CD8-positive, alpha-beta memory T cell (primary cell): ENCODE measurements around the gene STPG1. TPM values are rescaled to one million over a fixed set of nuclear protein-coding genes. Genes with fewer than 3 reads are reported as not detected.

Source experiments
- CTCF ChIA-PET: fragments of 350-600 bp; sonication (Branson Sonifier 250); formaldehyde crosslinking; loops from one replicate; lab custom pipeline; 2021; ENCODE audit warnings: antibody characterized with exemption; lab: Charles Lee
- POLR2A ChIA-PET: fragments of 350-600 bp; sonication (Branson Sonifier 250); formaldehyde crosslinking; loops from one replicate; lab custom pipeline; 2021; ENCODE audit warnings: antibody characterized with exemption; lab: Charles Lee
- DNase-seq, 5 donors: peaks; one replicate each; pipeline versions ENCODE4 v3.0.0 to v3.0.0-alpha.2; 2020 to 2022; ENCODE audit warnings: mixed read lengths in 1 of 5
- H3K27ac ChIP-seq: one replicate; pipeline ENCODE4 v1.7.0; 2013; ENCODE audit warnings: low read depth, mild to moderate bottlenecking, low read length, moderate library complexity
- H3K27me3 ChIP-seq: 2 replicates; pipeline ENCODE4 v1.7.0; 2013; ENCODE audit warnings: low read length, mild to moderate bottlenecking; ENCODE audit not compliant: insufficient read depth, poor library complexity, severe bottlenecking
- H3K36me3 ChIP-seq: 2 replicates; pipeline ENCODE4 v1.7.0; 2013; ENCODE audit warnings: mild to moderate bottlenecking, low read length, moderate library complexity; ENCODE audit not compliant: insufficient read depth
- H3K4me1 ChIP-seq: 2 replicates; pipeline ENCODE4 v1.7.0; 2013; ENCODE audit warnings: mild to moderate bottlenecking, low read length, moderate library complexity; ENCODE audit not compliant: insufficient read depth
- H3K4me3 ChIP-seq: 2 replicates; pipeline ENCODE4 v1.7.0; 2013; ENCODE audit warnings: mild to moderate bottlenecking, low read length
- H3K9me3 ChIP-seq: 2 replicates; pipeline ENCODE4 v1.7.0; 2013; ENCODE audit warnings: mild to moderate bottlenecking, low read length
- H3K27ac Mint-ChIP-seq, 8 donors: one replicate each; pipeline ENCODE4 v1.8.0; 2020 to 2021; ENCODE audit warnings: mixed read lengths in 8 of 8, mild to moderate bottlenecking in 6 of 8, inconsistent platforms in 3 of 8, moderate library complexity in 3 of 8
- H3K27me3 Mint-ChIP-seq, 2 donors: one replicate each; pipeline ENCODE4 v1.8.0; 2020 to 2021; ENCODE audit warnings: mixed read lengths in 2 of 2, mild to moderate bottlenecking in 1 of 2, moderate library complexity in 1 of 2
- H3K36me3 Mint-ChIP-seq, 3 donors: one replicate each; pipeline ENCODE4 v1.8.0; 2020 to 2021; ENCODE audit warnings: mixed read lengths in 3 of 3, inconsistent platforms in 1 of 3, mild to moderate bottlenecking in 1 of 3
- H3K4me1 Mint-ChIP-seq, 3 donors: one replicate each; pipeline ENCODE4 v1.8.0; 2020 to 2021; ENCODE audit warnings: mixed read lengths in 3 of 3, inconsistent platforms in 1 of 3, mild to moderate bottlenecking in 1 of 3
- H3K4me3 Mint-ChIP-seq, 7 donors: one replicate each; pipeline ENCODE4 v1.8.0; 2020 to 2021; ENCODE audit warnings: mixed read lengths in 7 of 7, mild to moderate bottlenecking in 6 of 7, moderate library complexity in 4 of 7, inconsistent platforms in 2 of 7
- H3K9me3 Mint-ChIP-seq, 5 donors: one replicate each; pipeline ENCODE4 v1.8.0; 2020 to 2022; ENCODE audit warnings: mixed read lengths in 5 of 5, mild to moderate bottlenecking in 3 of 5, moderate library complexity in 2 of 5, inconsistent platforms in 1 of 5
- polyA plus RNA-seq: library from polyadenylated mRNA; unstranded; fragments of 300-500 nt; fragmentation: Illumina TruSeq; gene quantifications from one replicate; pipeline ENCODE4 v1.2.3, GENCODE V29; 2021
- total RNA-seq, 2 experiments: library from RNA; stranded (reverse); gene quantifications; one replicate each; pipeline ENCODE4 v1.2.3, GENCODE V29; 2021

STPG1 gene
- total and polyA plus RNA-seq, 3 experiments from 2014 or later, result 4.9 to 5.6 (median 5.1) TPM

DNA sequence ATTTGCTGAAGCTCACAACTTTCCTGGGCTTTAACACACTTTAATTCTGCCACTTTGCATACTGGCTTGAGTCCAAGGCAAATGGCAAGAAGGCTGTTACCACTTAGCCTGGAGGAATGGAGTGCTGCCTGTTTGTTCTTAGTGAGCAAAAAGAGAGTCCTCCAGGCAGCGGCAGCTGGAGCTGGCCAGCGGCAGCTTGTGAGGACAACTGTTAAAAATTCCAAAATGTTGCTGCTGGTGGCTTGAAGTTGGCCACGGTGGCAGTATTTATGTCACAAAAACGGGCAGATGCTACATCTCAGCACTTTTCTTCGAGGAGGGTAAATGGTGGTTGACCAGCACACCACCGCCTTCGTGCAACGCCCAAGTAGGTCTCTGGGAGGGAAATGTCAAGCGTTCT lies 27.3 kb downstream of the STPG1 start:
- Mint-ChIP-seq H3K27me3 (peaks cover 0 to 1% of the 10 kb centered on the region in 2 donors), H3K27ac (peak overlapping the region in 4 of 8 donors; percentile 22 to 54 (median 33)), H3K4me3 (no peak overlapping the region), H3K36me3 (peaks cover 0 to 15% (median 5%) of the 10 kb centered on the region in 3 donors), H3K9me3 (no peaks in the 10 kb centered on the region), H3K4me1 (peaks cover 13 to 20% (median 18%) of the 10 kb centered on the region in 3 donors)
- H3K9me3 ChIP-seq, result no peaks in the 10 kb centered on the region
- no peak overlapping the region for H3K27ac ChIP-seq
- DNase-seq, result no peak
- no peaks in the 10 kb centered on the region for H3K27me3 ChIP-seq
- ChIA-PET CTCF (interaction anchor here (0.8 to 3.3 kb wide), 5 partner anchors 10 to 201 kb away, joined by 3 to 19 read pairs (median 5); partner anchors contain the start of gene STPG1), POLR2A (no interaction called here)
- H3K4me1 ChIP-seq, result peaks cover 10% of the 10 kb centered on the region
- H3K36me3 ChIP-seq, result no peaks in the 10 kb centered on the region
- H3K4me3 ChIP-seq, result no peak overlapping the region

DNA sequence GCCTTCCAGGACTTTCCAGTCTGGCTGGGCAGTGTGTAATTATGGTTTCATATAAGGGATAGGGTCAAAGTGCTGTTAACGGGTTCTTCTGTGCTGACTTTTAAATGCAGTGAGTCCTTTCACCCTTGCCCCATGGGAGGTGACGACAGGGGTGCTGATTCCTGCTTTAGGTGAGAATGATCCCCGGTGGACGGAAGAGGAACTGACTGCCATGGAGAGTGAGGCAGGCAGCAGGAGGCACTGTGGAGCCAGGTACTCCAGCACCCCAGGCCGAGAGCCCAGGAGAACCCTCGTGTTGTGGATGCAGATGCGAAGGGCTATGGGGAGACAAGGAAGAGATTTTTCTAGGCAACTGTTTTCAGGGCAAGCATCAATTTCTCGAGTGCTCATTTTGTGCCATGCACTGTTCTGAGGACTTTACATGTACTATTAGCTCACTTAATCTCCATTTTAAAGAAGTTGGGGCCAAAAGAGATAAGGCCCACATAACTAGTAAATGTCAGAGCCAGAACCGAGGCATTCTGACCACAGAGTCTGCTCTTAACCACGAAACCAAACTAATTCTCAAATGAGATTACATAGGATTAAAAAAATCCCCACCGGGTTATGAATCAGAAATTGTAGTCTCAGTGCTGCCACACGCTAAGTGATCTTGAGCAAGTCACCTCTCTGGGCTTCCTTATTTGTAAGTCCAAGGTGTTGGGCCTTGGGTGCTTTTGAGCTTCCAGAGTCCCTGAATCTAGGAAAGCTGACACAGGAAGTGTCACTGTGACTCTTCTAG lies 28.2 kb downstream of the STPG1 start:
- Mint-ChIP-seq H3K4me3 (peak overlapping the region in 2 of 7 donors; percentile 15 to 18), H3K9me3 (no peaks in the 10 kb centered on the region), H3K27ac (peak overlapping the region in 4 of 8 donors; percentile 10 to 64 (median 39)), H3K36me3 (peaks cover 0 to 15% (median 6%) of the 10 kb centered on the region in 3 donors), H3K27me3 (no peaks in the 10 kb centered on the region), H3K4me1 (peaks cover 12 to 18% (median 16%) of the 10 kb centered on the region in 3 donors)
- no peaks in the 10 kb centered on the region for H3K36me3 ChIP-seq
- no peaks in the 10 kb centered on the region for H3K27me3 ChIP-seq
- peak in 2 of 5 donors; percentile 7 to 14 for DNase-seq
- H3K4me3 ChIP-seq, result no peak overlapping the region
- ChIA-PET POLR2A (no interaction called here), CTCF (interaction anchor here (0.8 to 1.5 kb wide), 5 partner anchors 9 to 235 kb away, joined by 3 to 7 read pairs (median 4); partner anchors contain the start of gene STPG1)
- no peaks in the 10 kb centered on the region for H3K9me3 ChIP-seq
- peaks cover 5% of the 10 kb centered on the region for H3K4me1 ChIP-seq
- no peak overlapping the region for H3K27ac ChIP-seq

DNA sequence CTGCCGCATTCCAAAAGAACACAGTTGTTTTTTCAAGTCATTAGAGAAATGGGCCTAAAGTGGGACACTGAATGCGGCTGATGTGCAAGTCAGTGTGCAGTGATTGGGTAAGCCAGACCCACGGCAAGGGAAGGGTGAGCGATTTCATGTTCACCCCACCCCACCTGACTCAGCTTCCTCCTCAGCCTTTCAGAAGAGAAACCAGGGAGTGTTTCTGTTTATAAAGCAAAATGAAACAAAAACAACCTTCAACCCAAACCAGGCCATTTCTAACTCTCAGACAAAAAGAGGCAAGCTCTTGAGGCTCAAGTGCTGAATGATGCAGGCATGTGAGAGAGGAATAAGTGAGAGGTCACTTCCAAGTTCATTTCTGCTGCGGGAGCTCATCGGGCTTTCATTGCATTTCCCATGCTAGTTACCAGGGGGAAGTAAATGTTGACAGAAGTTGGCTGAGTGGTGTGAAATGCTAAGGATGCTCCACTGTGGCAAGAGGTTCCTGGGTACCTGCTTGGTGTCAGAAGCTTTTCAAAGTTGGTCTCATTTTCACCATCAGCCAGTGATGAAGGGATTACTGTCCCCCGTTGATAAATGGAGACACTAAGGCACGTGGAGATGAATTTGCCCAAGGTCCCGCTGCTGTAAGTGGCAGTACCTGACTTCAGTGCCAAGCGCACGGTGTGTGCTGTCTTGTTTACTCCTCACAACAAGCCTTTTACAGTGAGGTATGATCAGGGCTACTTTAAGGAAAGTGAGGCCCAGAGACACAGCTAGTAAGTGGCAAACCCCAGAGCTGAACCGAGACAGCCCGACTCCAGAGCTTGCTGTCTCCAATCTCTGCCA lies 29.1 kb downstream of the STPG1 start:
- DNase-seq, result no peak
- peaks cover 5% of the 10 kb centered on the region for H3K4me1 ChIP-seq
- Mint-ChIP-seq H3K4me3 (peak overlapping the region in 4 of 7 donors; percentile 48 to 62 (median 57)), H3K4me1 (peaks cover 12 to 18% (median 16%) of the 10 kb centered on the region in 3 donors), H3K9me3 (no peaks in the 10 kb centered on the region), H3K36me3 (peaks cover 0 to 18% (median 6%) of the 10 kb centered on the region in 3 donors), H3K27ac (peak overlapping the region in 5 of 8 donors; percentile 15 to 85 (median 36)), H3K27me3 (no peaks in the 10 kb centered on the region)
- H3K27ac ChIP-seq, result no peak overlapping the region
- ChIA-PET CTCF (interaction anchor here (0.8 to 2.2 kb wide), 5 partner anchors 18 to 234 kb away, joined by 3 to 9 read pairs (median 4); no protein-coding TSS in a partner anchor), POLR2A (no interaction called here)
- H3K27me3 ChIP-seq, result no peaks in the 10 kb centered on the region
- H3K9me3 ChIP-seq, result no peaks in the 10 kb centered on the region
- H3K4me3 ChIP-seq, result no peak overlapping the region
- H3K36me3 ChIP-seq, result no peaks in the 10 kb centered on the region

DNA sequence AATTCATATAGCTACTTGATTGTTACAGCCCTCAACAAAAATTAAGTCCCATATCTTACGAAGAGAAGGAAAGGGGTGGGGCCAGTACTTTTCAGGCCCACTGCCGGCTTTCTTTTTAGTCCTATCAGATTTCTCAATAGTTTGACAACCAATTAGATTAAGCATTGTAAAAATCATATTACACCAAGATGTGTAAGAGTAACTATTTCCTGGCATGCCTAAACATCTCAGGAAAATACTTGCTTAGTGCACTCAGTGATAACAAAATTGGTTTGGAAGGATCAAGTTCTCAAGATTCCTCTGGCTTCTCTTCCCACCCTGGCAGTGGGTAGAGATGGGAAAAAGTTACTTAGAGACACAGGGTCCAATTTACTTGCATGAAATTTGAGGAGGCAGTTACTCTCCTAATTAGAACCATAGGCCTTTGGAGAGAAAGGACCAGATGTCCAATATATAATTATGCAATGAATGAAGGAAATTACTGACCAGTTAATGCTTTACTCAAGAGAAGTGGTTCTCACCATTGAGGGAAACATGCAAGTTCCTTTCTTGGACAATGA lies 30.1 kb downstream of the STPG1 start:
- Mint-ChIP-seq H3K4me3 (no peak overlapping the region), H3K4me1 (peaks cover 12 to 18% (median 16%) of the 10 kb centered on the region in 3 donors), H3K27me3 (no peaks in the 10 kb centered on the region), H3K36me3 (peaks cover 0 to 25% (median 9%) of the 10 kb centered on the region in 3 donors), H3K9me3 (no peaks in the 10 kb centered on the region), H3K27ac (no peak overlapping the region)
- ChIA-PET CTCF (interaction anchor here (1.3 to 4.6 kb wide), 3 partner anchors 9 to 185 kb away, joined by 3 to 29 read pairs (median 9); no protein-coding TSS in a partner anchor), POLR2A (no interaction called here)
- Histone ChIP-seq H3K27ac (no peak overlapping the region), H3K9me3 (no peaks in the 10 kb centered on the region), H3K36me3 (peaks cover 4% of the 10 kb centered on the region), H3K27me3 (no peaks in the 10 kb centered on the region), H3K4me1 (peaks cover 5% of the 10 kb centered on the region), H3K4me3 (no peak overlapping the region)
- DNase-seq, result no peak

DNA sequence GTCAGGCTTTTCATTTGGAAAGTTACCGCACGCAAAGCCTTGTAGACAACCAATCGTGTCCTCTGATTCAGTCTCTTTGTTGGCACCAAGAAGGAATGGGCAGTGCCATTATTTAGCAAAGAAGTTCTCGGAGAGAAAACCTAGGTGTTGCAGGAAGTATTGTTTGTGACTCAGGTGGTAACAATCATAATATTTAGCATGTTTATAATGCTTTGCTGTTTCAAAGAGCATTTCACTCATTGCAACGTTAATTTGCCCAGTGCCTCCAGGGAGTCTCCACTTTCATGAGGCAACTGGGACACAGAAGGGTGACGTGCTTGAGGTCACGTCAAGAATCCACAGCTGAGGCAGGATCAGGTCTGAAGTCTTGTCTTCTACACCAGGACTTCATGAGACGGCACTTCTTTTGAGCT lies 31.4 kb downstream of the STPG1 start:
- no peaks in the 10 kb centered on the region for H3K27me3 Mint-ChIP-seq
- no peak overlapping the region for H3K4me3 Mint-ChIP-seq
- Histone ChIP-seq H3K4me3 (no peak overlapping the region), H3K4me1 (peaks cover 5% of the 10 kb centered on the region), H3K27me3 (no peaks in the 10 kb centered on the region), H3K36me3 (peaks cover 4% of the 10 kb centered on the region), H3K9me3 (no peaks in the 10 kb centered on the region), H3K27ac (no peak overlapping the region)
- peaks cover 0 to 28% (median 9%) of the 10 kb centered on the region in 3 donors for H3K36me3 Mint-ChIP-seq
- DNase-seq, result no peak
- peaks cover 12 to 18% (median 16%) of the 10 kb centered on the region in 3 donors for H3K4me1 Mint-ChIP-seq
- CTCF ChIA-PET, result interaction anchor here (0.7 to 4.6 kb wide), 3 partner anchors 10 to 240 kb away, joined by 3 to 29 read pairs (median 8); no protein-coding TSS in a partner anchor
- H3K9me3 Mint-ChIP-seq, result no peaks in the 10 kb centered on the region
- H3K27ac Mint-ChIP-seq, result no peak overlapping the region
- POLR2A ChIA-PET, result no interaction called here

DNA sequence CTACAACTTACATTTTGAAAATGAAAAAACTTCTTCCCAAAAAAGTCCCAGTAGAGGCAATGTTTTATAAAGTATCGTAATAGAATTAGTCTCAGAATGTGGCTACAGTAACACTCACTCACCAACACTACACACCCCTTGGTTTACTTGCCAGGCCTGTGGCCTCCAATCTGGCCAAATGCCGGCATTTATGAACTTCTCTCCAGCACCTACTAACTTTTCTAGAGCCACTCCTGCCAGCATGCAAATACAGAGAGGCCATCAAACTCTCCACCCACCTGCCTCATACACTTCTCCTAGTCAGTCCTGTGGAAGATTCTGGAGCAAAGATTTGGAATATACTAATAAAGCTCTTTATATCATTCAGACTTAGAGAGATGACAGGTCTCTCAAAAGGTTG lies 32.3 kb downstream of the STPG1 start:
- H3K36me3 ChIP-seq, result peaks cover 4% of the 10 kb centered on the region
- ChIA-PET POLR2A (no interaction called here), CTCF (interaction anchor here (1.9 to 4.6 kb wide), 3 partner anchors 11 to 183 kb away, joined by 8 to 29 read pairs (median 10); no protein-coding TSS in a partner anchor)
- H3K9me3 ChIP-seq, result no peaks in the 10 kb centered on the region
- Mint-ChIP-seq H3K36me3 (peaks cover 0 to 31% (median 7%) of the 10 kb centered on the region in 3 donors), H3K4me3 (no peak overlapping the region), H3K27ac (no peak overlapping the region), H3K27me3 (no peaks in the 10 kb centered on the region), H3K4me1 (peaks cover 12 to 18% (median 16%) of the 10 kb centered on the region in 3 donors), H3K9me3 (no peaks in the 10 kb centered on the region)
- H3K4me3 ChIP-seq, result no peak overlapping the region
- DNase-seq, result no peak
- no peak overlapping the region for H3K27ac ChIP-seq
- H3K27me3 ChIP-seq, result no peaks in the 10 kb centered on the region
- peaks cover 5% of the 10 kb centered on the region for H3K4me1 ChIP-seq

DNA sequence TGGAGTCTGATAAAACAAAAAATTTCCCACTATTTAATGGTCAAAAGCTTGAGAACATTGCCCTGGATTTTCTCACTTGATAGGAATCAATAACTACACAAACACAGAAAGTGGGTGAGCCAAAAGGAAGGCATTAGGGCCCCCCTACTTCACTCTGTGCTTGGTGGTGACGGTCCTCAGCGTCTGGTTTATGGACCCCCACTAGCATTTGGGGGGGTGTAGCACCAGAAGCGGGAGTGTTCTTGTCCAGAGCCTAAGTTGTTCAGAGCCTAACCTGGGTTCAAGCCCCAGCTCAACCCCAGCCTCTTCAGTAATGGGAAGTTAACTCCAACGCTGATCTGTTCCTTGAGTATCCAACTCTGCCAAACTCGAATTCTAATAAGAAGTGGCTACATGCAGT lies 33.1 kb downstream of the STPG1 start:
- CTCF ChIA-PET, result interaction anchor here (2.0 to 4.6 kb wide), 2 partner anchors 12 to 182 kb away, joined by 10 to 29 read pairs; no protein-coding TSS in a partner anchor

More for the DNA sequence above, 33.1 kb downstream of the STPG1 start:
- no peaks in the 10 kb centered on the region for H3K27me3 Mint-ChIP-seq
- peaks cover 0 to 32% (median 7%) of the 10 kb centered on the region in 3 donors for H3K36me3 Mint-ChIP-seq
- no peak overlapping the region for H3K4me3 Mint-ChIP-seq
- DNase-seq, result no peak
- Histone ChIP-seq H3K27me3 (no peaks in the 10 kb centered on the region), H3K9me3 (no peaks in the 10 kb centered on the region), H3K36me3 (peaks cover 4% of the 10 kb centered on the region), H3K27ac (no peak overlapping the region), H3K4me3 (no peak overlapping the region), H3K4me1 (peaks cover 5% of the 10 kb centered on the region)
- POLR2A ChIA-PET, result no interaction called here
- H3K9me3 Mint-ChIP-seq, result no peaks in the 10 kb centered on the region
- peaks cover 10 to 14% (median 13%) of the 10 kb centered on the region in 3 donors for H3K4me1 Mint-ChIP-seq
- H3K27ac Mint-ChIP-seq, result no peak overlapping the region
